HG03095 (cell line): ENCODE data around the gene HID1.

Experiments used
- ATAC-seq: cut with Tn5 transposase; IDR thresholded peaks from one replicate; pipeline ENCODE4 v1.9.1; 2021; ENCODE audit warnings: moderate library complexity; ENCODE audit not compliant: unreplicated experiment

Gene HID1

DNA sequence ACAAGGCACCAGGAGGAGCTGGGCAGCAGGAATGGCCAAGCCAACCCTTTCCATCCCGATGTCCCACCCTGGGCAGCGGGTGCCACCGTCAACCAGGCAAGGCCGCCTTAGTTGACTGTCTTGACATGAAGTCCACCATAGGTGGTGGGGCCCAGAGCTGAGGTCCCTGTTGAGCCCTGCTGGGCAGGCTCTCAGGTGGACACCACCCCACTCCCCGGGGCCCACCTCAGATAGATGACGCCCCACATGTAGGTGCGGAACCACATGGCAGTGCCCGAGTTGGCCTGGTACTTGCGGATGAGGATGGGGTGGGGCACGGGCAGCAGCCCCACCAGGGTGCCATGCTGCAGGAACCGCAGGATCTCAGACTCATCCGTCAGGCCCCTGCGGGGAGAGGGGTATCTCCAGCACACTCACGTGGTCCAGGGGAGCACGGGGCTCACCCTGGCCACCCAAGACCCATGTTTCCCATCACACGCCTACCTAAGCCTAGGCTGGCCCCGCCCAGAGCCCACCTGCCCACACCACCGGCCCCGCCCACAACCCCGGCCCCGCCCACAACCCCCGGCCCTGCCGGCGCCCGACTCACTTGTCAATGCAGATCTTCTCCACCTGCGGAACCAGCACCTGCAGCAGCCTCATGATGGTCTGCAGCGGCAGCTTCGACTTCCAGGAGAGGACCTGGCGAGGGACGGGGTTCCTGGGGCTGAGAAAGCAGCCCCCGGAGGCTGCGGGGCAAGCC lies 20.7 kb downstream of the HID1 start:
- ATAC-seq = no peak

DNA sequence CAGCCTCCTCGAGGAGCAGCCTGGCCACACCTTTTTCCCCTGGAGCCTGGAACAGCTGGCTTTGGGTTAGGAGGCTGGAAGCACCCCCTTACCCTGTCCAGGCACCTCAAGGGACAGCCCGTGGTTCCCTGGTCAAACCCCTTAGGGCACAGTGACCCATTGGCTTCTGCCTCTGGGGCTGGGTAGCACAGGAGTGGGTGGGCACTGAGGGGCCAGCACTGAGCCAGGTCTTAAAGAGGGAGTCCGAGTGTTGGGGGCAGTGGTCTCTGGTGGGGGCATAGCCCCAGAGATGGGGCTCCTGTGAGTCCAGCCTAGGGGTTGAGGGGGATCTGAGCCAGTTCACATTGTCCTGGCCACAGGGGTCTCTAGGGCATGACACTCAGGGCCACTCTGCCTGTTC lies 21.5 kb downstream of the HID1 start:
- ATAC-seq = no peak

DNA sequence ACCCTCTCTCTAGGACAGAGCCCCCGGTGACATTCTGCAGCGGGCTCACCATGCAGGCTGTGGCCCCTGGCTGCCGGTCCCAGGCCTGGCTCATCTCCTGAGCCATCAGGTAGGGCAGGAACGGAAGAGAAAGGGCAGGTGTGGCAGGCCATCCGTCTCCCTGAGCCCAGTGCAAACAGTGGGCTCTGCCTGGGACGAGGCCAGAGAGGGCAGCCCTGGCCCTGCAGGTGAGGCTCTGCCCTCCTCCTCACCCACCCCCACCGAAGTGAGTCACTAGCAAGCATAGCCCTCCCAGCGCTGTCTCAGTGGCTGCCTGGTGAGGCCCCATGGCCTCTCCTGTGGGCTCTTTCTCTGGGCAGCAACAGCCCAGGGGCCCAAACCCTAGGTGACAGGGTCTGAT lies 22.4 kb downstream of the HID1 start:
- ATAC-seq = no peak

DNA sequence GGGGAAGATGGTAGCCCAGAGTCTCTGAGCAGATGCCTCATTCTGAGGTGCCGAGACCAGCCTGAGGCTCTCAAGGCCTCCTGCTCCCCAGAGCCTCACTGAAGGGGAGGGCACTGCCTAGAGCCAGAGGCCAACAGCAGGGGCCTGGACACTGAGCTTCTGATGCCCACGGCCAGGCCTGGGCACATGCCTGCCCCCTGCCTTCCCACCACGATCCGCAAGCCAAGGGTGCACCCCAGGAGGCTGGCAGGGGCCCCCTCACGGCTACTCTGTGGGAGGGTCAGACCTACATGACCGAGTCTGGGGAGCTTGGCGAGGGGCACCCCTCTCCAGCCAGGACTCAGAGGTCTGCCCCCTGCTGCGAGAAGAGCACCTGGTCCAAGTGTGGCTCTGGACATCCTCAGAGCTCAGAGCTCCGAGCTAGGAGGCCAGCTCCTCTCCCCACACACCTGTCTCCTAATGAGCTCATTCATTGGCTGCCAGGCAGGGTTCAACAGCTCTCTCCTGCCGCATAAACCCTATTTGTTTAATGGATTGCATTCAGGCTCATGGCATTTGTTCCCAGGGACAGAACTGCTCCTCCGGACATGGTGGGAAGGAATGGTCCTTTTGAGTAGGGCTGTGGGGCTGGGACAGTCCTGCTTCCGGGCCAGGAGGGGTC lies 23.0 kb downstream of the HID1 start:
- no peak for ATAC-seq

DNA sequence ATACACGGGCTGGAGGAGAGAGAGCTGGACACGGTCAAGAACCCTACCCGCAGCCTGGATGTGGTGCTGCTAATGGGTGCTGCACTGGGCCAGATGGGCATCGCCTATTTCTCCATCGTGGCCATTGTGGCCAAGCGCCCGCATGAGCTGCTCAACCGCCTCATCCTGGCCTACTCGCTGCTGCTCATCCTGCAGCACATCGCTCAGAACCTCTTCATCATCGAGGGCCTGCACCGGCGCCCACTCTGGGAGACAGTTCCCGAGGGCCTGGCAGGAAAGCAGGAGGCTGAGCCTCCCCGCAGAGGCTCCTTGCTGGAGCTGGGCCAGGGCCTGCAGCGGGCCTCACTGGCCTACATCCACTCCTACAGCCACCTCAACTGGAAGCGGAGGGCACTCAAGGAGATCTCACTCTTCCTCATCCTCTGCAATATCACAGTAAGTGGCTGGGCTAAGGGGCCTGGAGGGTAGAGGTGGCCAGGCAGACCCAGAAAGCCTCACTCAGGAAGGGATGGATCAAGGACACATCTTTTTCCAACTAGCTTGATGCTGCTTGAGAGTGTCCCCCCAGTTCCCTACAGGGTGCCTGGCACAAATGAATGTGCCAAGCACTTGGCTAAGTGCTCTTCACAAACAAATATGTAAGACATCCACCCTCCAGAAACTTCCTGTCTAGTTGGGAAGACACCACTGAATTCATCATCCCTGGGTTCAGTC lies 25.4 kb downstream of the HID1 start:
- no peak for ATAC-seq

DNA sequence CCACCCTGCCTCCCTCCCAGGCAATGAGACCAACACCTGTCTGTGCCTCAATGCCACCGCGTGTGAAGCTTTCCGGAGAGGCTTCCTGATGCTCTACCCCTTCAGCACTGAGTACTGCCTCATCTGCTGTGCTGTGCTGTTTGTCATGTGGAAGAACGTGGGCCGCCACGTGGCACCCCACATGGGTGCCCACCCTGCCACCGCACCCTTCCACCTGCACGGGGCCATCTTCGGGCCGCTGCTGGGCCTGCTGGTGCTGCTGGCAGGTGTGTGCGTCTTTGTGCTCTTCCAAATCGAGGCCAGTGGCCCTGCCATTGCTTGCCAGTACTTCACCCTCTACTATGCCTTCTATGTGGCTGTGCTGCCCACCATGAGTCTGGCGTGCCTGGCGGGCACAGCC lies 25.9 kb downstream of the HID1 start:
- ATAC-seq = no peak

DNA sequence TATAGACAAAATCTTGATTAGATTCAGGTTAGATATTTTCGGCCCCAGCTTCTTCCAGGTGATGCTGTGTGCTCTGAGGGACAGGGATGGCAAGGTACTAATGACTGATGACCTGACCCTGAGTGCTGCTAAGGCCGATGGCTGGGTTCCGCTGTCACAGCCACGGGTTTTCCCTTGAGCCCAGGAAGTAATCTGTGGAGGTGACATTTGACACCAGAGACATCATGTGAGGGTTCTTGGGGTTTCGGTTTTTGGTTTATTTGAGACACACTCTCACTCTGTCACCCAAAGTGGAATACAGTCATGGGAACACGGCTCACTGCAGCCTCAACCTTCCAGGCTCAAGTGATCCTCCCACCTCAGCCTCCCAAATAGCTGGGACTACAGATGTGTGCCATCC lies 27.0 kb downstream of the HID1 start:
- ATAC-seq = peak; percentile 82

DNA sequence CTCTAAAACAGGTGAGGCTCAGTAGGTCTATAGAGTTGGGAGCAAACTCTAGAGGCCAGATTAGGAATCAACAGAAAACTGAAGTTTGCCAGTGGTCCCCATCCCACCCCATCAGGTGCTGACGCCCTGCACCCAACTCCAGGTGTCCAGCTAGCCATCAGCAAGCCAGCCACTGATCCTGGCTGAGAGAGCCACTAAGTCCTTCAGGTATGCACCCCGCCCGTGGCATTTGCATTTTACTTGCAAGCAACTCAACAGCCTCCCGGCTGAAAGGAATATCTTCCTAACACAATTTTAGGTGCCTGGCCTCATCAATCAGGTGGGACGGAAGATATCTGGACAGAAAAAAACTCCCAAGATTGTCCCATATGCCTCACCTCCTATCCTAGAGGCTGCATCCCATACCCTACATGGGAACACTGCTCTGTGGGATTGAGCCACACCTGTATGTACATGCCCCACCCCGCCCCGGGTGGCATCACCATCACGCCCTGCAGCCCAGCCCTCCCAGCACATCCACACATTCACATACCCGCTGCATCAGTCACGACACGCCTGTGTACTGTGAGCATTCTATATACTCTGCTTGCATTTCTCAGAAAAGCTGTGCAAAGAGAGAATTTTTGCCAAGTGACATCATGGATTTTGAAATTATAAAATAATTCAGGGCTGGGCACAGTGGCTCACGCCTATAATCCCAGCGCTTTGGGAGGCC lies 28.6 kb downstream of the HID1 start:
- no peak for ATAC-seq

DNA sequence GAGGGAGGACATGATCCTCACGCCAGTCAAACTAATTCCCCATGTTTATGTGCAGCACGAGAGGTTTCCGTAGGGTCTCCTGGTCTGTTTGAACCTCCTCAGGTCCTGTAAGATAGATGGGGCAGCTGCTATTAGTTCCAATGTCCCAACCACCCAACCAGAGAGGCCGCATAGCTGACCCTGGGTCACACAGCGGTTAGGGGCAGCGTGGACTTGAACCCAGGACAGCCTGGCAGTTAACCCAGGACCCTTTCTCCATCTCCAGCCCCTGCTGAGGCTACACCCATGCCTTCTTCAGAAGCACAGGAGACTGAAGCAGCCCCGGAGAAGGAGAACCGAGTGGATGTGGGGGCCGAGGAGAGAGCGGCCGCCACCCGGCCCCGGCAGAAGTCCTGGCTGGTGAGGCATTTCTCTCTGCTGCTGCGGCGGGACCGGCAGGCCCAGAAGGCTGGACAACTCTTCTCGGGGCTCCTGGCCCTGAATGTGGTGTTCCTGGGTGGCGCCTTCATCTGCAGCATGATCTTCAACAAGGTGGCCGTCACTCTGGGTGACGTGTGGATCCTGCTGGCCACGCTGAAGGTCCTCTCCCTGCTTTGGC lies 31.3 kb downstream of the HID1 start:
- ATAC-seq = no peak

DNA sequence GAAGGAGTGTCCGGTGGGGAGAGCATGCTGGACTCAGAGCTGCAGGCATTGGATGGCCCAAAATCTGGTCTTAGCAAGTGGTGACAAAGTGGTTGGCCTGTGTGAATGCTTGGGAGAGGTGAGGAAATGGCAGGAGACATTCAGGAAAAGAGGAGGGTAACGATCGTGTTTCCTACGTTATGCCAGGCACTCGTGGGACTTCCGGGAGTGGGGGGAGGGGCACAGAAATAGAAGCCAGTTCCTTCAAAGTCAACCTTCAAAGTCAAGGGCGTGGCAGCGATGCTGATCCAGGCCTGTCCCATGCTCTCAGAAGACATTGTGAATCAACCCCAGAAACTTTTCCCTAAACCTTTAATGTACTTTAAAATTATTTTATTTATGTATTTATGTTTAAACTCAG lies 33.0 kb downstream of the HID1 start:
- ATAC-seq = no peak

DNA sequence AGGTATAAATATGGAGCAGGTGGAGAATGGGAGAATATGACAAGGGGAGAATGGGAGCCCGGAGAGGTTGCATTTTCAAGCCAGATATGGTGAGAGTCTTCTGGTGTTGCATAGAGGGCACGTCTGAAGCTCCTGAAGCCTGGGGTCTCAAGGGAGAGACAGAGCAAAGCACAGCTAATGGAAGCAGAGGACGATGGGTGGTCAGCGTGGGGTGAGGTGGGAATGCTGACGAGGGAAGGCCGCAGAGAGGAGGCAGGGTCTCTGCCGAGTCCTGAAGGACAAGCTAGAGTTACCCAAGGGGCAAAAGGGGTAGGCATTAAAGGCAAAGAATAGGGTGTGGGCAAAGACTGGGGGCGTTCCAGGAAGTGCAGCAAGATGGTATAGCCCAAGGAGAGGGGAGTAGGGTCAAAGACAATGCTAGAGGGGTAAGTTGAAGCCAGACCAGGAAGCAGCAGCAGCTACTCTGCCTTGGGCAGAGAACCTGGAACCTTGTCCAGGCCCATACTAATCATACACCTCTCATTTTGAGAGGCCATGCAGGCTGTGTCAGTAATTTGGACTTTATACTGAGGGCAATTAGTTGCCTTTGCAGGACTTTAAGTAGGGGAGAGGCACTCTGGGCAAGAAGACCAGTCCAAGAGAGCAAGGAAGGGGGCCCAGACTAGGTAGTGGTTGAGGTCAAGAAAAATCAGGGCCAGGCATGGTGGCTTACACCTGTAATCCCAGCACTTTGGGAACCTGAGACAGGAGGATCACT lies 34.2 kb downstream of the HID1 start:
- ATAC-seq = no peak

DNA sequence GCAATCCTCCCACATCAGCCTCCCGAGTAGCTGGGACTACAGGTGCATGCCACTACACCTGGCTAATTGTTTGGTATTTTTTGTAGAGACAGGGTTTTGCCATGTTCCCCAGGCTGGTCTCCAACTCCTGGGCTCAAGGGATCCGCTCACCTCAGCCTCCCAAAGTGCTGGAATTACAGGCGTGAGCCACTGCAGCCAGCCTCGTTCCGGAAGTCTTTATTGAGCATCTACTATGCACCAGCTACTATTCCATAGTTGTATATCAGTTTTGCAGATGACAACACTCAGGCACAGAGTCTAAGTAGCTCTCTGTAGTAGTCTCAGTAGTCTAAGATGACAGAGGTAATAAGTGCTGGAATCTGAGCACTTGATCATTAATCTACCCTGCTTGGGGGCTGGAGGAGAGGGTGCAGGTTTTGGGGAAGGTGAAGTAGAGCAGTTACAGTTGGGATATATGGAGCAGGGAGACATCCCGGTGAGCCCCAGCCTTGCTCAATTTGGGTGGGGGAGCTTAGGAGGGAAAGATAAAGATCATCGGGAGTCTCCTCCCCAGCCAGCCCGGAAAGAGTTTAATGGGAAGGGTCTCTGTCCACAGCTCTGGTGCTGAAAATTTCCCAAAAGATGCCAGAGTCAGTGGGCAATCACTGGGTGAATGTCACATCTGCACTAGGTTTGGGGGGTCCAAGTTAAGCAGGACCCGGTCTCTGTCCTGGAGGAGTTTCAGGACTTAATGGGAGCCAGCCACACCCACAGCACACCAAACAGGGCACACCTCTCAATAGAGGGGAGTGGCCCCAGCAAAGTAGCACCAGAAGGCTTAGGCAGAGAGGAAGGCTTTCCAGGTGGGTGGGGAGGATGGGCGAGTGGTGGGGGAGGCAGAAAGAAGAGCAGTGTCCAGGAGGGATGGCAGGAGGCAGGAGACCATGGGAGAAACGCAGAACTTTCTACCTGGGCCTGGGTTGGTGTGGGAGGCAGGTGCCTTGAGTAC lies 35.2 kb downstream of the HID1 start:
- ATAC-seq = no peak

DNA sequence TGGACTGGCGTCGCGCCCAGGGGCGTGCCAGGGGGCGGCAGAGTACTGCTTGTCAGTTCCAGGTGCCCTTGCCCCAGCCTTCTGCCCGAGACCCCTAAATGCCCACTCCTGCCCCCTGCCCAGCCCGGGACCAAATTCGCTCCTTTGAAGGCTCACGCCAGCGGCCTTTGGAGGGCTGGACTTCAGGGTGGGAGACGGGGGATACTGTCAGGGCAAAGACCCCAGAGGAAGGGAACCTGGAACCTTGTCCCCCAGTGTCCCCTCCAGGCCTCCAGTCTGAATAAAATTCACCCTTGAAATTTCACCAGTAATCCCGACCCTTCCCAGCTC lies 36.1 kb downstream of the HID1 start:
- no peak for ATAC-seq

DNA sequence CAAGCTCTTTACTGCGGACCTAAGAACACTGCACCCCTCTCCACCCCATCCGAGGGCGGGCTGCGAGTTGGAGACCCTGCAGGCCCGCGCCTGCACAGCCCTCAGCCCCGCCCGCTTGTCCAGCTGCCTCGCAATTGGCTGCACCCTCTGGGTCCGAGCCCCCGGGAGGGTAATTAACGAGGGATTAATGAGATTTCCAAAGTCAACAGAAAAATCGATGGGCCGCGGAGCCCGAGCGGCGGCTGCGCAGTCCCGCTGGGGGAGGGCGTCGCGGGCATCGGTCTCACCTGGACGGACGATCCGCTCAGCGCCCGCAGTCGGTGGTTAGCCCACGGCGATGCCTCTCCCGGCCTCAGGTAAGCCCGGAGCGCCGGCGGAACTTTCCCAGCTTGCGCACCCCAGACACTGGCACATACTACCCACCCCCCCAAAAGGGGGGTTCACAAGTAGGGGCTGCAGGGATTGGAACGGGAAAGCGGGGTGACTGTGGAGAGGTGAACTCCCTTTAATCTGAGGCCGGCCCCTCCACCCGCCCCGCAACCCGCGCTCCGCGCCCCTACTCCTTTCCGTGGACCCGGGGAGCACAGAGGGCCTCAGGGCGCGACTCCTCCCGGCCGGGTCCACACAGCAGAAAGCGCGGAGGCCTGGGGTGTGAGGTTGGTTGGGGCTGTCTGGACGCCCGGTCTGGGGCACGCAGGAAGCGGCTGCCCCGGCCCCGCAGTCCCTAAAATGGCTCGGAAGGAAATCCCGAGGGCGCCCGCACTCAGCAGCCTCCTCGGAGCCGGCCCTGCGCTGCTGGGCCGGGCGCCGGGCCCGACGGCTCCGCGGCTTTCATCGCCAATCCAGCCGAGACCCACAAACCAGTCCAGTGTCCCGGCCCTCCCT lies 36.7 kb downstream of the HID1 start, which contains the start of gene OTOP3:
Gene OTOP3 (plus strand): TSS at position 314 of the 885 bp plus-strand sequence. CDS start 24 bp downstream, at position 338.
- ATAC-seq = no peak

DNA sequence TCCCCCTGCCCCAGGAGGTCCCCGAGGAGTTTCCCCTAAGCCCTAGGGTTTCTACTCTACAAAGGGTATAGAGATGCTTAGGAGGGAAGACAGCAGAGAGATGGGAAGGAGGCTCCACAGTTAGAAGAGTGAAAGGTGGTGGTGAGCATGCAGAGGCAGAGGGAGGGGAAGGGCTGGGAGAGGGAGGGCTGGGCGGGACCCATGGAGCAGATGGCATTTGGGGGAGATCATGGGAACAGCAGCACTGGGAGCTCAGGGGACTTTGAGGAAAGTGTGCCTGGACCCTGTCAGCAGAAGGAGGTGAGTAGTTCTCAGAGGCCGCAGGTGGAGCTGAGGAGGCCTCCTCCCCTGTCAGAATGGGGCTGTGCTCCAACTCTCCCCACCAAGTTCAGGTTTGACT lies 37.5 kb downstream of the HID1 start:
- ATAC-seq = no peak

DNA sequence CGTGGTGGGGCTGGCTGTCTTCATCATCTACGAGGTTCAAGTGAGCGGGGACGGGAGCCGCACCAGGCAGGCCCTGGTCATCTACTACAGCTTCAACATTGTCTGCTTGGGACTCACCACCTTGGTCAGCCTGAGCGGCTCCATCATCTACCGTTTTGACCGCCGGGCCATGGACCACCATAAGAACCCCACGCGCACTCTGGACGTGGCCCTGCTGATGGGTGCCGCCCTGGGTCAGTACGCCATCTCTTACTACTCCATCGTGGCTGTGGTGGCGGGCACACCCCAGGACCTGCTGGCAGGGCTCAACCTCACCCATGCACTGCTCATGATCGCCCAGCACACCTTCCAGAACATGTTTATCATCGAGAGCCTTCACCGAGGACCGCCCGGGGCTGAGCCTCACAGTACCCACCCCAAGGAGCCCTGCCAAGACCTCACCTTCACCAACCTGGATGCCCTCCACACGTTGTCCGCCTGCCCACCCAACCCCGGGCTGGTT lies 42.0 kb downstream of the HID1 start:
- ATAC-seq = no peak

DNA sequence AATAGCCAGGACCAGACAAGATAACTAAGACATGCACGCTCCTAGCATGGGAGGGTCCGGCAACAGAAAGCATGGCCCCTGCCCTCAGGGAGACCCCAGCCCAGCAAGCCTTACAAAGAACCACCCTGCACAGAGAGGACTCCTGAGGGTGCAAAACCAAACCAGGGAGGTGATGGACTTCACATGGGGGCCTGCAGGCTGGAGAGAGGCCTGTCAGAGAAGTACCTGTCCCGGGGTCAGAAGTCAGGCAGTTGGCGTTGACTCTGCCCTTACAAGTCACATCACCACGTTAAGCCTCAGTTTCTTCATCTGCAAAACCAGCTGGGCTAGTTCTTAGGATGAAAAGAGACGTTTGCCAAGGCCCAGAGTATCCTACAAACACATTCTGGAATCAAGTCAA lies 43.8 kb downstream of the HID1 start:
- ATAC-seq = no peak

DNA sequence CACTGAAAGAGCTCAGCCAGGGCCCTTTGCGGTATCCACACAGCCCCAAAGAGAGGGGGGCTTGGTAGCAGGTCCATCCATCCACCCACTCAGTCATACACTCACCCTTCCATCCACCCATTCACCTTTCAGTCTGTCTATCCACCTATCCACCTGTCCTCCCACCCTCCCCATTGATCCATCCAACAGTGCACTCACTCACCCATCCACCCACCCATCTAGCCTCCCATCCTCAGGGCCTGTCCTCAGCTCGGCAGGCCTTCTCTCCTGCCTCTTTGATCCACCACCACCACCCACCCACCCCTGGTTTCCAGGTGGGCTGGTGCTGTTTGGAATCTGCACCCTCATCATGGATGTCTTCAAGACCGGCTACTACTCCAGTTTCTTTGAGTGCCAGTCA lies 47.3 kb downstream of the HID1 start:
- ATAC-seq = no peak
